Mesenteric fat pad (tissue), 1 donor: ENCODE results near the gene SFT2D3. TPM values are rescaled to one million over a fixed set of nuclear protein-coding genes. Genes with fewer than 3 reads are reported as not detected.

Experiments
- DNase-seq: peaks from one replicate; pipeline ENCODE4 v3.0.0-alpha.2; 2020; ENCODE audit warnings: low spot score
- total RNA-seq: library from RNA; stranded (reverse); fragmentation: NEBNext Ultra II Directional; extraction: Animal tissue kit (Norgen Biotek cat#: 25700); gene quantifications from one replicate; pipeline ENCODE4 v1.2.1, GENCODE V29; 2021
- donor health status: DM: yes; HTN: yes; CAD: no.

Gene SFT2D3
- total RNA-seq, 1 donor from 2014 or later: 4.2 TPM

GRCh38 chr2:127681288-127681804 is 20.0 kb upstream of the SFT2D3 start:
- peak; percentile 90 for DNase-seq

DNA sequence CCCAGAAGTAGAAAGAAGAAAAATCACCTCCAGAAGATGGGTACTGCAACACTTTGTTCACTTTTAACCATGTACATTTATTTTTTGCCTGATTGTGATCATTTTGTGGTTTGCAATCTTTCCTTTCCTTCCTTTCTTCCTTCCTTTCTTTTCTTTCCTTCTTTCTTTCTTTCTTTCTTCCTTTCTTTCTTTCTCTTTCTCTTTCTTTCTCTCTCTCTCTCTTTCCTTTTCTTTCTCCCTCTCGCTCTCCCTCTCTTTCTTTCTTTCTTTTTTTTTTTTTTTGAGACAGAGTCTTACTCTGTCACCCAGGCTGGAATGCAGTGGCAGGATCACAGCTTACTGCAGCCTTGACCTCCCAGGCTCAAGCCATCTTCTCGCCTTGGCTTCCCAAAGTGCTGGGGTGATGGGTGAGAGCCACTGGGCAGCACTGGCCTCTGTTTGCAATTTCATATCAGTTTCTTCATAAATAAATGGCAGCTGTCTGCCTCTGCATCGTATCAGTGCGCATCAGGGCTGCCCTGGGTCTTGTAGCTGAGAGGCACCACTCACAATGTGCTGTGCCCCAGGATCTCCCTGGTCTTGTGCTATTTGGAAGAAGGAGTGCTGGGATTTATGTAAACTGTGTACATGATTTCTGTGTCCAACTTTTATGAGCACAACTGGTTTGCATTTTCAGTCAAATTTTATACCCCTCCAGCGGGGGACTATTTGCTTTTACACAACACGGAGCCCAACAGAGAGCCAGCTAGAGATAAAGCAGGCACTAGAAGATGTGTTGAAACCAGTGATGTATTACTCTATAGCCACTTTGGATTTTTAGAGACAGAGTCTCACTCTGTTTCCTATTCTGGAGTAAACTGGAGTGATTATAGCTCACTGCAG is 19.1 kb upstream of the SFT2D3 start:
- DNase-seq: no peak

- DNase-seq: no peak
Observed at GRCh38 chr2:127683056-127683455, 18.2 kb upstream of the SFT2D3 start.

DNA sequence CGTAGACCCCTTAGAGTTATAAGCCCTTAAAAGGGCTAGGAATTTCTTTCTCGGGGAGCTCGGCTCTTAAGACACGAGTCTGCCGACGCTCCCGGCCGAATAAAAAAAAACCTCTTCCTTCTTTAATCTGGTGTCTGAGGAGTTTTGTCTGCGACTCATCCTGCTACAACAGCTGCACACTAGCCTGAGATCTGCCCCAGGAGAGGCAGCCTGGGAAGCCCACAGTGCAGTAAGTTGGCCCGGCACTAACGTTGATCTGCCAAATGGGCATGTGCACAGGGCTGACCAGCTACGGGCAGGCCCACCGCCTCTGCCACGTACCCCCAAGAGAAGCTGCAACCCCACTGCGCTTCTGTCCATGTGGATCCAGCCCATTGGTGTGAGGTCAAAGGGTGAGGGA is 17.5 kb upstream of the SFT2D3 start:
- DNase-seq: no peak

- no peak for DNase-seq
Observed at GRCh38 chr2:127685410-127686080, 15.8 kb upstream of the SFT2D3 start.

DNA sequence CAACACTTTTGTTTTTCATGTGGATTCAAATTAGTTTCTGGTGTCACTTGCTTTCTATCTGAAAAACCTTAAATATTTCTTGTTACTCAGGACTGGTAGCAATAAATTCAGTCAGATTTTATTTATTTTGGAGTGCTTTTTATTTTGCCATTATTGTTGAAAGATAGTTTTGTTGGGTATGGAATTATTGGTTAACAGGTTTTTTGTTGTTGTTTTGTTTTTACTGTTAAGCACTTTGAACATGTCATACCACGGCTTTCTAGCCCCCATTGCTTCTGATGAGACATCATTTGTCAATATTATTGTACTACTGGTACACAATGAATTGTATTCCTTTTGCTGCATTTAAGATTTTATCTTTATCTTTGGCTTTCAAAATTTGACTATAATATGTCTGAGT is 12.9 kb upstream of the SFT2D3 start:
- DNase-seq: no peak

- no peak for DNase-seq
Observed at GRCh38 chr2:127690696-127691095, 10.6 kb upstream of the SFT2D3 start.

GRCh38 chr2:127694986-127695385 is 6.3 kb upstream of the SFT2D3 start:
- peak; percentile 79 for DNase-seq

DNA sequence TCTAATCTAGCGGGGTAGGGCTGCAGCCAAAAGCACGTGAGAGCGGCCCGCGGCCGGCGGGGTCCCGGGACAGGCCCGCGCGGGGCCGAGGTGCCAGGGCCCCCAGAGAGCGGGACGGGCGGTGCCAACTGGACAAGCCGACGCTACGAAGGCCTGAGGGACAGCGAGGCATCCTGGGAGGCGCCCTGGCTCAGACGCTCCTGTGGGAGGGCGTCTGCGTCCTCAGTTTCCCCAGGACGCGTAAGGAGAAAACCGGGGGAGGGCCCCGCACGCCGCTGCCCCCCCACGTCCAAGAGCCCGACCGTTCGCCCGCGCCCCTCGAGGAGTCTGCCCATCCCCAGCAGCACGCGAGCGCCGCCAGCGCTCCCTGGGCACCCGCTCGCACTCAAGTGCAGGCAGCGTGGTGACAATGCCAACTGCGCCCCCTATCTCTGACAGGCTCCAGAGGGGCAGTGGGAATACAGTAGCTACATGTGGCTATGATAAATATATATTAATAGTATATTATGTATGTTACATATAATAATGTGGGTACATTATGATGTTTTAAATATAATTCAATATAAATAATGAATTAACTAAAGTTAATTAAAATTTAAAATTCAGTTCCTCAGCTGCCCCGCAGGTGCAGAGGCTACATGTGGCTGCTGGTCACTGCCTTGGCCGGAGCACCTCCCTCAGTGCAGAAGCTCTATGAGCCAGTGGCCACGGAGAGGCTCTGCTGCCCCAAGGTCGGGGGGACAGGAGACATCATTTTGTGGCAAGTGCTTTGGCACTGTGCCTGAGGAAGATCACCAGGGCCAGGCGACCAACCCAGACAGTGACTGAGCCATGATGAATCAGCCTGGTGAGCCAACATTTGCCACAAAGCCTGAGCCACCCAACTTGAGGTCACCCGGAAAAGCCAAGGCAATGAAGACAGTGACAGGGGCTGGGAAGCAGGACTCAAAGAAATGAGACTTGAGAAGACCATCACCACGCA is 5.5 kb upstream of the SFT2D3 start:
- peak; percentile 90 for DNase-seq

DNA sequence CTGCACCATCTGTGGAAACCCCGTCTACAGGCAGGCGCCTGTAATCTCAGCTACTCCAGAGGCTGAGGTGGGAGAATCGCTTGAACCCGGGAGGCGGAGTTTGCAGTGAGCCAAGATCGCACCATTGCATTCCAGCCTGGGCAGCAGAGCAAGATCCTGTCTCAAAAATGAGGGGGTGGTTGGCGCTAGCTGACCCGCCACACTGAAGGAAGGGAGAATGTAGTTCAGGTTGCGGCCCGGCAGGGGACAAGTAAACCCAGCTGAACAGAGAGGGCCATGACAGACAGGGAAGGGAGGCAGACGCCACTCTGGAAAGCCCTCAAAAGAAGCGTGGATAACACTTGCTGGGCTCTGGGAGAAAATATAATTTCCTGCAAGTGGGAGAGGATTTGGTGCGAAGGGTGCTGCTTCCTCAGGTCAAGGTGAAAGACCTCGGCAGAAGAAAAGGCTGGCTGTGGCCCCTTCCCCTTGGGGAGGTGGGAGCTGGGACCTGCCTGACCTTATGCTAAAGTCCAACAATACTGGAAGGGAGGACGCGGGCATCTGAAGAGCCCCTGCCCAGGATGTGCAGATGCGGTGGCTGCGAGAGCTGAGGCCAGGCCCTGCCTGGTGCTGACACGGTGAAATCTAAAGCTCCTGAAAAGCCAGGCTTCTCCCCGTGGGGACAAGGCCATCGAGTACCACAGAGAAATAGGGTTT is 3.7 kb upstream of the SFT2D3 start:
- DNase-seq: peak; percentile 85

- peak; percentile 80 for DNase-seq
Observed at GRCh38 chr2:127698553-127699355, 2.5 kb upstream of the SFT2D3 start.

- DNase-seq: peak; percentile 89
Observed at GRCh38 chr2:127700527-127701192, 637 bp upstream of the SFT2D3 start.

DNA sequence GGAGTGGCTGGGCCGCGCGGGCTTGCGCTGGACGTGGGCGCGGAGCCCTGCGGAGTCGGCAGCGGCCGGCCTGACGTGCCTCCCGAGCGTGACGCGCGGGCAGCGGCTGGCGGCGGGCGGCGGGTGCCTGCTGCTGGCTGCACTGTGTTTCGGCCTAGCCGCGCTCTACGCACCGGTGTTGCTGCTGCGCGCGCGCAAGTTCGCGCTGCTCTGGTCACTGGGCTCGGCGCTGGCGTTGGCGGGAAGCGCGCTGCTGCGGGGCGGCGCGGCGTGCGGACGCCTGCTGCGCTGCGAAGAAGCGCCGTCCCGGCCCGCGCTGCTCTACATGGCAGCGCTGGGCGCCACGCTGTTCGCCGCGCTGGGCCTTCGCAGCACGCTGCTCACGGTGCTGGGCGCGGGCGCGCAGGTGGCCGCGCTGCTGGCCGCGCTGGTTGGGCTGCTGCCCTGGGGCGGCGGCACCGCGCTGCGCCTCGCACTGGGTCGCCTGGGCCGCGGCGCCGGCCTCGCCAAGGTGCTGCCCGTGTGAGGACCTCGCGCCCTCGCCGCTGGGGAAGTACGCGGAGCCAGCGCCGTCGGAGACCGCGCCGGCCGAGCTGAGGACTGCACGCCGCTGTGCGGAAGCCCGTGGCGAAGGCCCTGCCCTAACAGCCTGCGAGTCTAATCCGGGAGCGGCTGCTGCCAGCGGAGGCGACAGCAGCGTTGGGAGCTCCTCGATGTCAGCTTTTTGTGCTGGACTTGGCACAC is 526 bp downstream of the SFT2D3 start:
- peak; percentile 94 for DNase-seq

DNA sequence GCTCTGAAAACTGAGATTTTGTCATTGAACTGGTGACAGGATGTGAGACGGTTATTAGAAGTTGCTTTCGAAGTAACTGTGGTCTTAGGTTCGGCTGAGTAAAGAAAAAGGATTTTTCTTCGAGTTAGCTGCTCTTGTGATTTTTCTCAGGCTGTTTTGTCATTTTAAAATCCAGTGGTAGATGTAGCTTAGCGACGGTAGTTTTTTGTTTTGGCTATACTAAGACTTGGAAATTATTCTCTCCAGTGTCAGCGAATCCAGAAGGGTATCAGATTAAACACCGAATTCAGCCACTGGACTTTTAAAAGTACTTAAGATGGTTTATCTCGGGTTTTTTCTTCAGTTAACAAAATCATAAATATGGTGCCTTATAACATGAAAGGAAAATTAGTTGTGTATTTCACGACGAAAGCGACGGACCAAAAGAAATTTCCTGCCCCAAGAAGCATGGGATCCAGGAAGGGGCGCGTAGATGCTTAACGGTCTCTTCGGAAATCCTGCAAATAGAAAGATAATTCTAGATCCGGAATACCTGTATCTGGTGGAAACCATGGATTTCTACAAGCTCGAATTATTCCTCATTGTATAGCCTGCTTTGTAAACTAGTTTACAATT is 1.2 kb downstream of the SFT2D3 start:
- no peak for DNase-seq

DNA sequence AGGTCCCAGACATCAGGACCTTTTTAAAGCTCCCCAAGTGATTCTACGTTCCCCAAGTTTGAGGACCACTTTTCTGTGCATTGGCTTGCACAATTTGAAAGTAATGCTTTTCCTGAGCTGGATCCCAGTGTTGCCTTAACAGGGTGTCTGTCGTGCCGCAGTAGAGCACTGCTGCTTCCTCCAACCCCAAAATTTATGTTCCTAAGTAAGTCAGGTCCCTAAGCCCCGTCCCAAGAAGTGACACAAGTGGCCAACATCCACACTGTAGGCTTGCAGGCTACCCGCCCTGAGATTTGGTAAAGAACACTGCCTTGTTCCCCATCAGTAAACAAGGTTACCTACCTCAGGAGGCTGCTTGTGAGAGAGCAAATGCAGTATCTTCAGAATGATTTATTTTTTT is 2.0 kb downstream of the SFT2D3 start:
- no peak for DNase-seq

GRCh38 chr2:127704641-127705390 is 3.5 kb downstream of the SFT2D3 start:
- DNase-seq: no peak

DNA sequence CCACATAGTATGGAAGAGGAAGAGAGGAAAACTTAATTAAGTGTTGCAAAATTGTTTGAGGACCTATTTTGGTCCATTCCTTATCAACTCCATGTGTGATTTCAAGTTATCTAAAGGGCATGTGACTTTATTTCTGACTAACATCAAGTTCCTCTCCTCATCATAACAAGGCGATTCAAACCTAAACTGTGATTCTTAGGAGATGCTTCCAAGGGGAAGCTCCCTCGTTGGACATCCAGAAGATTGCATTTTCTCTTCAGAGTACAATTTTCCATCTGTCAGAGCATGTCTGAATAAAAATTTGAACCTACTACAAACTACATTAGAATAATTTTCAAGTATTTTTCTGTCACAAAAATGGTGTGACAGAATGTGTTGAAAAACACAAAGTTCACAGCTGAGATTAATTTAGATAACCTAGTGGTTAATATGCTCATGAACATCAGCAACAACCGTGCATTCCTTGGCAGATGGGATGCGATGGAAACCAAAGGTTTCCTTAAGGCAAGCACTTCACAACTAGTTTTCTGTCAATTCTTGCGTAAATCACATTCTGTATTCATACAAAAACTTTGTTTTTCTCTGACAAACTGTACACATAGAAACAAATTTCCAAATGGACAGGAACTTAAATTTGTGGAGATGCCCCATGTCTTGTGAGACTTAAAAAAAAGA is 4.2 kb downstream of the SFT2D3 start:
- DNase-seq: no peak
